Measurements from ENCODE around the gene DCDC2. TPM values are rescaled to one million over a fixed set of nuclear protein-coding genes. Genes with fewer than 3 reads are reported as not detected.
"Not testable (repeated sequence)": the region's sequence is repeated elsewhere in the genome, so short reads cannot be mapped to it uniquely, and the experiment has no call there.

The DCDC2 gene
- total RNA-seq, 1 donor from 2014 or later, result 494 TPM

DNA sequence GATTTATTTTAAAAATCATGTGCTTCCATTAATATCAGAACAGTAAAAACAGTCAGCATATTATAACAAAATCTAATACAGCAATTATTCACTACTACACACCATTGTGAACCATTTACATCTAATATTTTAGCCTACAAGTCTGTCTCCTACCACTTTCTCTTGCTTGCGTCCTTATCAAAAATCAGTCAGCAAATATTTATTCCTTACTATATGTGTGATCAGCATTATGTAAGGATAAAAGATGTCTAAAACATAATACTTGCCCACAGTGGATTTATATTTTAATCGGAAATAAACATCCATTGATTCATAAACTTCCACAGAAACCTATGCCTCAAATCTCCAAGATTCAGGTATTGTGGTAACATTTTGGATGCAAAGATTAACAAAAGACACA, 132.0 kb downstream of the DCDC2 start:
- DNase-seq (ENCODE audit: low read depth), result no peak

DNA sequence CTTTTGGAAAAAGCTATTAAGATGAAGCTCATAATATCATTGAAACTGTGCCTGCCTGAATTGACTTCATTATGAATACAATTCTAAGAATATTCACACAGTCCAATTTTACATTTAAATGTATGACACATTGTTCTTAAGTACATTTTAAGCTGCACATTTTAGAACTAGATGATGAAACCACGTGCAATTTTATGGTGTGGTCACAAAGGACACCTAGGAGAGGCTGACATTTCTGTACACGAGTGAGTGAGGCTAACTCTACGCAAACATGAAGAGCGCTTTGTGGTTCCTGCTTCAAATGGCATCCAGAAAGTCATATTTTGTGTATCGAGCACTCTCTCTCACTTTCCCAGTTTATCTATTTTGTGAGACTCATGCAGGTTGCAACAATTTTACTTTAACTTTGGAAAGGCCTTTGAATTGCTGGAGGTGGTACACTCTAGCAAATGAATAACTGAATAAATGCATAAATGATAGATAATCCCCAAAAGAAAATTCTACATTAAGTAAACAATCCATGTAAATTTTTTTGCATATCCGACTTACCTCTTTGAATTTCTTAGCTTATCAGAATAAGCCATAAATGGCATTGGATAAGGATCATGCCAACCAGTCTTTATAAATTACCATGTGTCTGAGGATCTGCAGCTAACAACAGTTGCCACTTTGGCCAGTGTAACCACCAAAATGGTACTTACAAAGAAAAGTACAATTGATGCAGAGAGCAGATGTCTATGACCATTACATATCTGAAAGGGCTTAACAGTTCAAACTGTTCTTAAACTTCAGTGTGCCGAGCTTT, 134.5 kb downstream of the DCDC2 start:
- DNase-seq (ENCODE audit: low read depth), result peak; percentile 43

DNA sequence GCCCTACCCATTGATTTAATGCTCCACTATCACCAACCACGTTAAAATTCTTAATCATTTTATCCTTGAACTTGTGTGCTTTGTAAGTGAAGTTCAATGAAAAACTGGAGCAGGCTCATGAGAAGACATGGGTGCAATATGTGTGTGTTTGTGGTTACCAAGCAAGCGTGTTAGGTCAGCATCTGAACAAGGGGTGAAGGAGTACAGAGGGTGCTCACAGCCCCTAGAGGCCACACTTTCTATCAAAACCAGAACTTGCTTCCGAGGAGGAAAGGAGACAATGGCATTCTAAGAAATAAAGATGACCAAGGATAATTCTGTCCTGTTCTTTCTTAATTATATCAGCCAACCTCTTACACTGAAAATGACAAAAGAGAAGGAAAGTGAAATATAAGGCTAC, 138.2 kb downstream of the DCDC2 start:
- no peak for DNase-seq (ENCODE audit: low read depth)

DNA sequence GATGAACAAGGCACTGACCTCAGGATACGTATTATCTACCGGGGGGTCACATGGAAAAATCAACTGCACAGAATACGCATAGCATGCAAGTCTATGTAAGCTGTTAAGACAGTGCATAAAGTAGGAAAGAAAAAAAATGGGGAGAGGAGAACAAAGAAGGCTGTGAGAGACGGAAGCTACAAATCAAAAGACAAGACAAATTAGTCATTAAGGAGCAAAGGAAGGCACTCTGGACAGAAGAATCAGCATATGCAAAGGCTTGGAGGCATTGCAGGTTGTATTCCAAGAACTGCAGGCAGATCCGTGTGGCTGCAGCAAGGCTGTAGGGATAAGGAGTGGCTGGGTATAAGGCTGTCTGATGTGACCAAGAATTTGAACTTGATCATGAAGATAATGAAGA, 142.9 kb downstream of the DCDC2 start:
- DNase-seq (ENCODE audit: low read depth), result no peak

DNA sequence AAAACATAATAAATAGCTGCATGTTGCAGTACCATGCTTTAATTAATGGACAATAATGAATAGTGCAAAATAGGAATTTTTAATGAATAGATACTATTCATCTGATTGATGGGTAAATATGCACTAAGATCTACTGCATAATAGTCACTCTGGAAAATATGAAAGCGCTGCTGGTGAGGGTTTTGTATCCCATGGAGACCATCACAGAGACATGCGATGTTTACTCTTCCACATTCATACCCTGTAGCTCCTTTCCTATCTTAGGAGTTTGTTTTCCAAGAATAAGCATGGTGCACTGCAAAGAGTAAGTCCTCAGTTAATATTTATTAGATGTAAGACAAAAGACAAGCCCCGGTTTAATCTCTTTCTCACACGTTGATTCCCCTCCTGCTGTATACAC, 150.4 kb downstream of the DCDC2 start:
- DNase-seq (ENCODE audit: low read depth), result no peak

DNA sequence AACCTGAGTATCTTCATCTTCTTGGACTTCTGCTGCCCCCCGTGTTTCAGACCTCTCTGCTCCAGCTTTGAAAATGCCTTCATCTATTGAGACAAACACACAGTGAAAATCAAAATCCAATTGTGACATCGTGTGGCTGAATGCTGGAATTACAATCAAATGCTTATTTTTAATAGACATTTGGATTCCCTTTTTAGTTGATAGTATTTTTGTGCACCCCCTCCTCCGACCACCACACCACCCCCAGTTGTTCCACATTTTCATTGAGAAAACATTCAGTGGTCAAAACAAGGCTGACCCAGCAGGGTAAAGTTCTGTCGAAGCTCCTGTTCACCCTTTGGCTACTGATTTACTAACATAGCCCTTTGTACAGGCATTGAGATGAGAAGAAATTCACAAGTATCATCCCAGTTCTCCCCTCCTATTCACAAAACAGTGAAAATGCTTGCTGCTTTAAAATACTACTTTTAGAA, 152.8 kb downstream of the DCDC2 start:
- peak; percentile 48 for DNase-seq (ENCODE audit: low read depth)

DNA sequence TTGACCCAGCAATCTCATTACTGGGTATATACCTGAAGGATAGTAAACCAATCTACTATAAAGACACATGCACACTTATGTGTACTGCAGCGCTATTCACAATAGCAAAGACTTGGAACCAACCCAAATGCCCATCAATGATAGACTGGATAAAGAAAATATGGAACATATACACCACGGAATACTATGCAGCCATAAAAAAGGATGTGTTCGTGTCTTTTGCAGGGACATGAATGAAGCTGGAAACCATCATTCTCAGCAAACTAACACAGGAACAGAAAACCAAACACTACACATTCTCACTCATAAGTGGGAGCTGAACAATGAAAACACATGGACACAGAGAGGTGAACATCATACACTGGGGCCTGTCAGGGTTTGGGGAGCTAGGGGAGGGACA, 153.7 kb downstream of the DCDC2 start:
- DNase-seq (ENCODE audit: low read depth), result not testable (repeated sequence)

DNA sequence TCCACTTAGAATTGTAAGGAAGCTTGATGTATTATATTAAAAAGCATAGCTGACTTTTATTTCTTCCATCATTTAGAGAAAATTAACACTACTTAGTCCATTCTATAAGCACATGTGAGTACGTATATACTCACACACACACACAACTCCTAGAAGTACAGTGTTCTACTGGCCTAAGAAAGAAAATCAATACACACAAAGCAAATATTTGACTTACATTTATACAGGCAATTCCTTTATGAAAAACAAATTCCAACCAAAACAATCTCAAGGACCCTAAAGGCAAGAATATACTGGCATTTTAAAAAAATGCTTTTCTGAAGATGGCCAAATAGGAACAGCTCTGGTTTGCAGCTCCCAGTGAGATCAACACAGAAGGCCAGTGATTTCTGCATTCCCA, 160.0 kb downstream of the DCDC2 start:
- no peak for DNase-seq (ENCODE audit: low read depth)

DNA sequence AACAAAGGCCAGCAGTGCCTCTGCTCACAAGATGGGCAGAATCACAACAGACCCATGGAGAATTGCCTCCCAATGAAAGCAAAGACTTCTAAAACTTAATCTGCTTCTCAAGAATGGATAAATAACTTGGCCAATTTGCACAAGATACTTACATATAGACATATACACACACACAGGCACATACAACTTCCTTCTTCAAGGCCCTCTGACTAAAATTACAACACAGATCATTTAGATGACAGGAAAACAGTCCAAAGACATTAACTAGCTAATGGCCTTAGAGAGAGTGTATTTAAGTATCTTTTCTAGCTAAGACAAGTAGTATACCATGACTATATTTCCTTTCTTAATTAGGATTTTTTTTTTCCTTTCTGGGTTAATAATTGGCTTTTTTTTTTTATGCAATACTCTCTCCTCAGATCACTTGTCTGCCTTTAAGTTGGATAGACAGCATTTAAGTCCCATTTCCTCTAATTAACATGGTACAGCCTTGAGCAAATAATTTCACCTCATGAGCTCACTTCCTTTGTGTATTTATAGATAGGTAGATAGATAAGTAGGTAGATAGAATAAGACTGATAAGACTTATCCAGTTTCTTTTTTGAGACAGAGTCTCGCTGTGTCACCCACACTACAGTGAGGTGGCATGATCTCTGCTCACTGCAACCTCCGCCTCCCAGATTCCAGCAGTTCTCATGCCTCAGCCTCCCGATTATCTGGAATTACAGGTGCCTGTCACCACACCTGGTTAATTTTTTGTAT, 161.8 kb downstream of the DCDC2 start:
- DNase-seq (ENCODE audit: low read depth), result peak; percentile 34

DNA sequence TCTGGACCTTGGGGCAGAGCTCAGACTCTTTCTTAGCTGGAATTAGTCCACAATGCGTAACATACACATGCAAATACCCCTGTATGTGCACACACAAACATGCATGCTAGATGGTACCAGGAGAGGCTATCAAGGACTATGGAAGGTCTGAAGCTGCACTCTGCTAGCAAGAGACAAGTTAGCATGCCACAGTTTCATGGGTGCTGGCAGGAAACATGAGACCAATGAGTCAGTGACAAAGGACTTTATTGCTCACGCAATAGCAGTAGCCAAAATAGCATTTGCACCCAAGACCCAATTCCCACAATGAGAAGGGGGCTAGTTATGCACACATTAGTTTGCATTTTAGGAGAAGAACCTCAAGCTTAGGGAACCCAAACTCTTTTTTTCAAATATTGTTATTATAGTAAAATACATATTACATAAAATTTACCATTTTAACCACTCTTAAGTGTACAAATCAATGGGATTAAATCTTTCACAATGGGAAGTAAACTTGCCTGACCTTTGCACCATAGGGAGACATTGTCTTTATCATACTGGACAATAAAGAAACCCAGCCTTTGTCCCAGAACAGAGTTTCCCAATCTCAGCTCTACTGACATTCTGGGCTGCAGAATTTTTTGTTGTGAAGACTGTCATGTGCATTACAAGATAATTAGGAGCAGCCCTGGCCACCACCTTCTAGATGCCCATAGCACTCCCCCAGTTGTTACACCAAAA, 162.7 kb downstream of the DCDC2 start:
- DNase-seq (ENCODE audit: low read depth), result peak; percentile 55

DNA sequence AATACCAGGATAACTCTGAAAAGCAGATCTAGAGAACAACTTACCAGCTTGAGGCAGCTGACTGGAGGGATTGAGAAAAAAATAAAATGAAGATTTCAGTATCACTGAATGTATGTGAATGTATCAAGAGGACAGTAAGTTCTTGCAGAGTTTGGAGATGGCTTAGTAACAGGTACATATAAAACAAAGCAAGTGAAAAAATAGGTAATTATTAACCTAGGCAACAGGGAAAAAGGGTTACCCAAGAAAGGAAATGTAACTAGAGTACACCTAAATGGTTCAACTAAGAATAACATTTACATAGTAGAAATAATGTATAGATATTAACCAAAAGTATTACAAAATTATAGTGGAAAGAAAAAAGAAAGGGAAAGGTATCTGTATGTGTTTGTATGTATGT, 164.5 kb downstream of the DCDC2 start:
- peak; percentile 70 for DNase-seq (ENCODE audit: low read depth)

DNA sequence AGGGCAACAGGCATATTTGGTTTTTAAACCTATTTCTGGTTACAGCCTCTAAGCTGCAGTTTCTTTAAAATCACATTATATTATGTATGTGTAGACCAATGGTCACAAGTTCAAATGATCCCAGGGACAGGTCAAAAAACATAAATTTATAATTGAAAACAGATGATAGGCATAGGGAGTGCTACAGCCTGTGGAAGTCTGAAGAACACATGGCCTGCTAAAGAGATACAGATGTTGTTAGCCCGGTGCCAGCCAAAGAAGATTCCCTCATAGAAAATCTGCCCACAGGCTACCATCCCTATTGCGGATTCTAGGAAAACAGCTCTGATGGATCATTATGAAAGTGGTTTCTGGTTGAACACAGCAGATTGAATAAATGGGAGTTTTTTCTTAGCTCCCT, 166.5 kb downstream of the DCDC2 start:
- DNase-seq (ENCODE audit: low read depth), result no peak

DNA sequence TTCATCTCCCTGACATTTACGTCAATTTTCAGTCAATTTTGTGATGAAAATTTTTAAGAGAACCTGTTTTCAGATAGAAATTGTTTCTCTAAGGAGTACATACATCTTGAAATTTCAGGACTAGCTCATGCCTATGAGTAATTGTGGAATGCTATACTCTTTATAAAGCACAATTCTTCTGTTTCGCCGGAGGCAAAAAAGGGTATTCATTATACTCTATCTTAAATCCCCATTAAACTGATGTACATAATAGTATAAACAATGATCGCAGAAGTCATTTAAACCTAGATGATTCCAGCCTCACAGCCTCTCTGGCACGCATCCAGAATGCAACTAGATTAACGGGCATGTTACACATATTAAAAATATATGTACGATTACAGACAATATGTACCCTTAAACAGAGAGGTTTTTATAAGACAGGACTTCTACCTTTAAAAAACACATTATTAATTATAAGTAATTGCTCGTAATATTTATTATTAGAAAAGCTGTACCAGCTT, 169.2 kb downstream of the DCDC2 start:
- DNase-seq (ENCODE audit: low read depth), result no peak

DNA sequence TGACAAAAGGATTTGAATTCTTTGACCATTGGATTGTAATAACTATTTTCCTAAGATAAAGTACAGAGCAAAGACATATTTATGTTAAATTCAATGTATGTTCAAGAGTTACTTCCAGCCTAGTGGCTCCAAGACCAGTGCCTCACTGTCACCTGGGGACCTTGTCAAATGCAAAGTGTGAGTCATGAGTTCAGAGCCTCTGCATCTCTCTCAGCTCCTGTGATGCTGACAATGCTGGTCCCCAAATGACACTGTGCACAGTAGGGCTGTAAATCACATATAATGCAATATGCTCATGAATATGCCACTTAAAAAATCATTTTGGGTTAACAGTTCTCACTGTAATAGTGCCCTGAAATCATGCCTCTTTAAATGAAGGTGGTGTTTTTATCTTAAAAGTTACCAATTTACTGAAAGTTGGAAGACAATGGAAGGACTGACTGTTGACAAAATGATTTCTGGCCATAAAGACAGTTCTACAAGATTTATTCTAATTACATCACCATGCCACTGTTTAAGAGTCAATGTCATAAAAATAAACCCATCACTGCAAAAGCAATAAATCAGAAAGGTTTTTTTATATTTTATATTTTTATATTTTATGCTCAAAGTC, 169.8 kb downstream of the DCDC2 start:
- no peak for DNase-seq (ENCODE audit: low read depth)

DNA sequence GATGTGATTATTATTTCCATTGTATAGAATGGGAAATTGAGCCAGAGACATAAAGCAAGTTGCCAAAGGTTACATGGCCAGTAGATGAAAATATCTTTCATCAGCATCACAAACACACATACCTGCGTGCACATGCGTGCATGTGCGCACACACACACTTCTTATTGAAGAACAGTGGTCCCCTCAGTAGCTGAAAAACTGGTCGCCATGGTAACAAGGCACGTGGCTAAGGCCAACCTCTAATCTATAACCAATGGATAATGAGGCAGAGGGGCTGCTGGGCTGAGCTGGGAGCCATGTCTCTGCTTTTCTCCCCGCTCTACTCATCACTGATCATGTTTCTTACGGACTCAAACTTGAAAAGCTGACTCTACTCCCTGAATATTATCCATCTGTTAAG, 171.5 kb downstream of the DCDC2 start:
- no peak for DNase-seq (ENCODE audit: low read depth)

DNA sequence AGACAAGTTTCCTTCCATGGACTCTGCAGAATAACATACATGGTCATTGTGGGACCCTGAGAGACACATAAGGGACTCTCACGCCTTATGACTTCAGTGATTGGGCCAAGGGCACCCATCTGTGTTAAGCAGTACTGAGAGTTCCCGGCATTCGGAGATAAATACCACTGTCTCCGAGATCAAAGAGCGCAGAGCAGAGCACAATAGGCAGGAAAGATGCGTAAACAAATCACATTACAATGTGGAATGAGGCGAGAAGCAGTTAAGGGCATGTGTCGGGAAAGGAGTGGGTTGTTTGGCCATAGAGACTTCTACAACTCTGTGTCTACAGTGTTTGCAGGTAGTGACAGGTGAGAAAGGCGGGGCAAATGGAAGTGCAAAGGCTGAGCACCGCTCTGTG, 174.3 kb downstream of the DCDC2 start:
- DNase-seq (ENCODE audit: low read depth), result no peak

DNA sequence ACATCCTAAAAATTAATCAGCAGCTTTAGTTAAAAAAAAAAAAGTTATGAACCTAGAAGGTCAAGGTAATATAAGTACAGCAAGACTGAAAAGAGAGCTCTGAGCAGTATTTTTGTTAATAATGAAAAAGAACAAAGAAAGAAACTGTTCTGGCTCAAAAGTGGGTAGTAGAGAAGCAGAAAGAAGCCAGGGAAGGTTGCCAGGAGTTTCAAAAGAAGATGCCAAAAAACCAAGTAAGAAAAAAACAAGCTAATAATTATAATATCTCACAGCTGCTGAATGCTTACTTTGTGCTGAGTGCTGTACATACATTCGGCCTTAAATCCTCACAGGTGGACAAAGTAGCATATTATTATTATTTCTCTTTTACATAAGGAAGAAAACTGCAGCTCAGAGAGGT, 200.0 kb downstream of the DCDC2 start:
- DNase-seq (ENCODE audit: low read depth), result no peak

DNA sequence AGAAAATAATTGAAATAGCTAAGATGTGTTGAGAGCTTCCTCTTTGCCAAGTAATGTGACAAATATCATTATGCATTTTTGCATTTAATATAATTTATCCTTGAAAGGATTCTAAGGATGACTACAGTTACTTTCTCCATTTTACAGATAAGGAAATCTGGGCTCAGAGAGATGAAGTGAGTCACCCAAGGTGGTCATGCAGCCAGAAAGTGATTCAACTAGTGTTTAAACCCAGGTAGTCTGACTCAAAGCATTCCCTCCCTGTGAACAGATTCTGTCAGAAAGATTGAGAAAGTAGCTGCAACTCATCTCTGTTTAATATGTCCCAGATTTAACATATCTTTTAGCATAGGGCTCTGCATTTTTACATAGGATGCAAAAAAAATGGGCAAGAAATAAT, 203.7 kb downstream of the DCDC2 start:
- peak; percentile 74 for DNase-seq (ENCODE audit: low read depth)

DNA sequence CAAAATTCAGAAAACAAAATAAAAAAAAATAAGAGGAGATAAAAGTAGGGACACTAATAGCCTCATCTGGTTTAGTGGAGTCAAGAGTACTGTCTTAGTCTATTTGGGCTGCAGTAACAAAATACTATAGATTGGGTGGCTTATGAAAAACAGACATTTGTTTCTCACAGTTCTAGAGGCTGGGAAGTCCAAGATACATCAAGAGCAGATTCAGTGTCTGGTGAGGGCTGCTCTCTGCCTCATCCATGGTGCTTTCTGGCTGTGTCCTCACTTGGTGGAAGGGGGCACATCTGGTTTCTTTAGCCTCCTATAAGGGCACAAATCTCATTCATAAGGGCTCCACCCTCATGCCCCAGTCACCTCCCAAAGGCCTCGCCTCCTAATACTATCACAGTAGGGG, 205.8 kb downstream of the DCDC2 start:
- DNase-seq (ENCODE audit: low read depth), result no peak

DNA sequence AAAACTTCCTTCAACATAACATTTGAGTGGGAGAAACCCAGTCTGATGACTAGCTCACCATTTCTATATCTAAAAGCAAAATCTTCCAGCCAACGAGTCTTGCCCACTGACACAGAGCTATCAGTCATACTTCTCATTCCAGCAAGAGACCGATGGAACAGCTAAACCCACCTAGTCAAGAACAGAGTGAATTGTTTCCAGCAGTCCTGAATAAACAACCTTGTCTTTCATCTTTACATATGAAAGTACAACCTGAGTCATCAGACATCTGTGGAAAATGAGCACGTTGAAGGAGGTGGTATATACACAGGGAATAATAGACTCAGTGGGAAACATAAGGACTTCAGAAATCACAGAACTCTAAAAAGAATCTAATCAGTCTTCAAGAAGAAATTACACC, 208.0 kb downstream of the DCDC2 start:
- no peak for DNase-seq (ENCODE audit: low read depth)

DNA sequence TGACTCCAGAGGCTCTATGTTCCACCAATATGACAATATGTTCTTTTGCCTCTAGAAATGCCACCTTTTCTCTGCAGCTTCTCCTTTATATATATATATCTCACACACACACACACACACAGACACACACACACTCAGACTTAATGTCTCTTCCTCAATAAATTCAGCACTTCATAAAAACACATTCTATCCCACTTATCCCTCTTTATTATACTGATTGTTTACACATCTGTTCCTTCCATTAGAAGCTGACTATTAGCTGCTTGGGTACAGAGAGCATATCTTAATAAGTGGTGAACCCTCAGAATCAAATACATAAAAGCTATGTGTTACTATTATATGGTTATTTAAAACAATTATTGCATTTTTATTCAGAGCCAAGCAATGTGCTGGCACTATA, 208.6 kb downstream of the DCDC2 start:
- no peak for DNase-seq (ENCODE audit: low read depth)

DNA sequence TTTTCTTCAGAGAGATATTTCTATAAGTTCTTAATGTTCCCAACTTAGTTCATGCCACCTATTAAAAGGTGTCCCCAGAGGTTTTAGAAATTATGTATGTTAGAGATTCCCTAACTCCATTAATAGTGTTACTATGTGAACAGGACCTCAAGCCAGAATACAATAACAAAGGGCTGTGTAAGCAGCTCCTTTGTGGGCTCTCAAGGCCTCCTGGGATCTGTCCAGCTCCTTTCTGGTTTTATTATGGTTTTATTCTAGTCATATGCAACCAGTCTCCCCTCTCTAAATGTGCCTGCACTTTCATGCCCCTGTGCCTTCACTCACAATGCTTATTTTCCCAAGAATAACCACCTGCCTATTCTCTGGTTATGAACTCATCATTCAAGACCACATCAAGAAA, 209.2 kb downstream of the DCDC2 start:
- DNase-seq (ENCODE audit: low read depth), result no peak
